ENCODE results near the gene OSBPL3. TPM values are rescaled to one million over a fixed set of nuclear protein-coding genes. Genes with fewer than 3 reads are reported as not detected.

Gene OSBPL3
- total and polyA plus RNA-seq, 7 donors = 0.60 to 6.3 (median 1.8) TPM

- WGBS, 2 donors = 86 to 95% methylated on average over 8 of the region's 8 CpGs
- no peaks in the 10 kb centered on the region for H3K27me3 ChIP-seq
- no peaks in the 10 kb centered on the region for H3K36me3 ChIP-seq
- no peak overlapping the region for H3K4me3 ChIP-seq
- TF ChIP-seq POLR2A (IDR thresholded peaks at IDR 0.05) (no peak), POLR2AphosphoS5 (IDR thresholded peaks at IDR 0.05) (no peak), EP300 (IDR thresholded peaks at IDR 0.05) (no peak), CTCF (IDR thresholded peaks at IDR 0.05) (no peak)
- no peaks in the 10 kb centered on the region for H3K9me3 ChIP-seq
- no peaks in the 10 kb centered on the region for H3K4me1 ChIP-seq
- intact Hi-C loops (cut with DNase I) = no loop called here
- no peak overlapping the region for H3K27ac ChIP-seq
- no peak for DNase-seq
These were observed 67.0 kb downstream of the OSBPL3 start for GRCh38 chr7:24912874-24913514.

GRCh38 chr7:24912424-24912823 lies 67.6 kb downstream of the OSBPL3 start:
- H3K27me3 ChIP-seq = no peaks in the 10 kb centered on the region
- DNase-seq = no peak
- H3K27ac ChIP-seq = no peak overlapping the region
- no peaks in the 10 kb centered on the region for H3K9me3 ChIP-seq
- TF ChIP-seq POLR2A (IDR thresholded peaks at IDR 0.05) (no peak), POLR2AphosphoS5 (IDR thresholded peaks at IDR 0.05) (no peak), CTCF (IDR thresholded peaks at IDR 0.05) (no peak), EP300 (IDR thresholded peaks at IDR 0.05) (no peak)
- H3K4me3 ChIP-seq = no peak overlapping the region
- WGBS, 2 donors = 80 to 83% methylated on average over 4 of the region's 4 CpGs
- intact Hi-C loops (cut with DNase I) = no loop called here
- no peaks in the 10 kb centered on the region for H3K4me1 ChIP-seq
- H3K36me3 ChIP-seq = no peaks in the 10 kb centered on the region

- TF ChIP-seq POLR2AphosphoS5 (IDR thresholded peaks at IDR 0.05) = no peak
- TF ChIP-seq EP300 (IDR thresholded peaks at IDR 0.05) = no peak
- TF ChIP-seq POLR2A (IDR thresholded peaks at IDR 0.05) = no peak
- TF ChIP-seq CTCF (IDR thresholded peaks at IDR 0.05) = no peak
- intact Hi-C loops (cut with DNase I) = no loop called here
- WGBS, 2 donors = 49 to 82% methylated on average over 3 of the region's 3 CpGs
- Histone ChIP-seq H3K4me3 (no peak overlapping the region), H3K36me3 (no peaks in the 10 kb centered on the region), H3K27ac (no peak overlapping the region), H3K27me3 (no peaks in the 10 kb centered on the region), H3K4me1 (no peaks in the 10 kb centered on the region), H3K9me3 (no peaks in the 10 kb centered on the region)
- no peak for DNase-seq
These were observed 68.8 kb downstream of the OSBPL3 start for GRCh38 chr7:24911213-24911603.

- H3K4me3 ChIP-seq = no peak overlapping the region
- intact Hi-C loops (cut with DNase I) = no loop called here
- no peaks in the 10 kb centered on the region for H3K4me1 ChIP-seq
- H3K27me3 ChIP-seq = no peaks in the 10 kb centered on the region
- WGBS, 2 donors = 85 to 87% methylated on average over 4 of the region's 4 CpGs
- no peaks in the 10 kb centered on the region for H3K36me3 ChIP-seq
- no peaks in the 10 kb centered on the region for H3K9me3 ChIP-seq
- no peak for TF ChIP-seq EP300 (IDR thresholded peaks at IDR 0.05)
- no peak overlapping the region for H3K27ac ChIP-seq
- DNase-seq = no peak
These were observed 69.3 kb downstream of the OSBPL3 start for GRCh38 chr7:24910551-24911212.

GRCh38 chr7:24908727-24909126 lies 71.3 kb downstream of the OSBPL3 start:
- Histone ChIP-seq H3K4me3 (no peak overlapping the region), H3K27me3 (no peaks in the 10 kb centered on the region), H3K36me3 (no peaks in the 10 kb centered on the region), H3K27ac (no peak overlapping the region), H3K9me3 (no peaks in the 10 kb centered on the region), H3K4me1 (no peaks in the 10 kb centered on the region)
- intact Hi-C loops (cut with DNase I) = no loop called here
- TF ChIP-seq CTCF (IDR thresholded peaks at IDR 0.05) = no peak
- no peak for TF ChIP-seq EP300 (IDR thresholded peaks at IDR 0.05)
- no peak for TF ChIP-seq POLR2AphosphoS5 (IDR thresholded peaks at IDR 0.05)
- no peak for TF ChIP-seq POLR2A (IDR thresholded peaks at IDR 0.05)
- WGBS, 2 donors = 87 to 89% methylated on average over 4 of the region's 4 CpGs
- no peak for DNase-seq

Measured in sigmoid colon (tissue), 7 donors.